HG03571 (cell line): Measurements from ENCODE around the gene RDM1.
A peak's percentile ranks its signal among the peaks of the same experiment; 100 is the strongest.
"Not testable (repeated sequence)": the region's sequence is repeated elsewhere in the genome, so short reads cannot be mapped to it uniquely, and the experiment has no call there.

Source experiments
- ATAC-seq: cut with Tn5 transposase; IDR thresholded peaks from one replicate; pipeline ENCODE4 v1.9.1; 2021; ENCODE audit not compliant: unreplicated experiment

RDM1 gene, protein sequence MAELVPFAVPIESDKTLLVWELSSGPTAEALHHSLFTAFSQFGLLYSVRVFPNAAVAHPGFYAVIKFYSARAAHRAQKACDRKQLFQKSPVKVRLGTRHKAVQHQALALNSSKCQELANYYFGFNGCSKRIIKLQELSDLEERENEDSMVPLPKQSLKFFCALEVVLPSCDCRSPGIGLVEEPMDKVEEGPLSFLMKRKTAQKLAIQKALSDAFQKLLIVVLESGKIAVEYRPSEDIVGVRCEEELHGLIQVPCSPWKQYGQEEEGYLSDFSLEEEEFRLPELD

DNA sequence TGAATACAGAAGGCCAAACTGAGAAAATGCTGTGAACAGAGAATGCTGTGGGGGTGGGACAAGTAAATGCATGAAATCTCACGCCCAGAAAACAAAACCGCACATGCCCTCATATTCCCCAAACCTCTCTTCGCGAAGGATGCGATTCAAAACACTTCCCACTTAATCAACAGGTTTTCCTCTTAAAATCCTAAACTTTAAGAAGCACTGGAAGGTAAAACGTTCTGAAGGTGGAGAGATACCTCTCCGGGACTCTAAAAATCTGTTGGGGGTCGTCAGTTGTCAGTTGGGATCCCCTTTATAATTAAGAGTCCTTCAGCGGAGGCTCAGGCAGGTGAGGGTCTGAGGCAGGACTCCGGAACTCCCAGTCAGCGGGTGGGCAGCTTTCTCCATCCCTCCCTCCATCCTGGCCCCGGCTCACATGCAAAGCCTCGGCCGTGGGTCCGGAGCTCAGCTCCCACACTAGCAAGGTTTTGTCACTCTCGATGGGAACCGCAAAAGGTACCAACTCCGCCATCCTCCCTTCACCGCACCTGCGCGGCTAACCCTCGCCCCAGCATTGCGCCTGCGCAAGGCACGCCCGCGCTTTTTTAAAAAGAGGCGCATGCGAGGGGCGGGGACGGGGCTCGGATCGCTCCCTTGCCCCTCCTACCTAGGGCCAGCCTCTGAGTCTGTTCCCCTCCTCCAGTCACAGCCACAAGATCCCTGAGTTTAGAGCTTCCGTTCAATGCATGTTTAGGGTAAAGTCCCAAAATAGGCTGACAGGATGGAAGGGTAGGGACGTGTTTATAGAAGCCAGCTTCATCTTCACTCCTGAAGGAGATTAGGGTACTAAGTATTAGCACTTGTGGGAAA is at the start of gene RDM1:
RDM1 (minus strand) TSS at position 563 of the 855 bp plus-strand sequence; CDS start at position 517, 46 bp downstream.
- peak; percentile 73 for ATAC-seq

DNA sequence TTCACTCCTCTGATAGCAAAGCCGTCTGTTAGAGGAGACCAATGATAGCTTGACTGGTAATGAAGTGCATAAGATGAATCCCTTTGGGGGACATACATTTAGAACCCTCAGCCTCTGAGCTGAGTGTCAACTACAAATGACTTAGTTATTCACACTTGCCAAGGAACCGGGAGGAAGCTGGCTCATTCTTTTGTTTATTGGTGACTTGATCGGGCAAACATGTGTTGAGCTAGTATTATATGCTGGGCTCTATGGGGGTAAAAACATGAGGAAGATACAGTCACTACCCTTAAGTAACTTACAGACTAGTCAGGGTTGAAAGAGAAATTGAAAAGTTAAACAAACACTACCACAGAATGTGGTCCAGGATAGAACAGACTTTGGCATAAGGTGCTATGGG is 47.8 kb upstream of the RDM1 start:
- ATAC-seq: no peak

DNA sequence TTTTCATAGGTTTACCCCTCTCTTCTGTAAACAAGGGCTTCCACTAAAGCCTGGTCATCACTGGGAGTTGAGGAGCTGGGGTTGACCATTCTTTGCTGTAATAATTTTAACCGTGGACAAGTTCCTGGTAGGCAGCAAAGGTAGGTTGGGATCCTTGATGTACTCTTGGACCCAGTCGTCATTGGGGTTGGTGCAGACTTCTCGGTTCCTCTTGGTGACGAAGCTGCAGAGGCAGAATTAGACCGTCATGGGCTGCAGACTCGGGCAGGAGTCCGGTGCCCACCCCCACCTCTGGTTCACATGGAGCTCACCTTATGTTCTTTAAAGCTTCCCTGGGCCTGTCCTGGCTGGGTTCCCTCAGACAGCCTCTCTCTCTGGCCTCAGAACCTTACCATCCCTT is 46.9 kb upstream of the RDM1 start:
- ATAC-seq: no peak

DNA sequence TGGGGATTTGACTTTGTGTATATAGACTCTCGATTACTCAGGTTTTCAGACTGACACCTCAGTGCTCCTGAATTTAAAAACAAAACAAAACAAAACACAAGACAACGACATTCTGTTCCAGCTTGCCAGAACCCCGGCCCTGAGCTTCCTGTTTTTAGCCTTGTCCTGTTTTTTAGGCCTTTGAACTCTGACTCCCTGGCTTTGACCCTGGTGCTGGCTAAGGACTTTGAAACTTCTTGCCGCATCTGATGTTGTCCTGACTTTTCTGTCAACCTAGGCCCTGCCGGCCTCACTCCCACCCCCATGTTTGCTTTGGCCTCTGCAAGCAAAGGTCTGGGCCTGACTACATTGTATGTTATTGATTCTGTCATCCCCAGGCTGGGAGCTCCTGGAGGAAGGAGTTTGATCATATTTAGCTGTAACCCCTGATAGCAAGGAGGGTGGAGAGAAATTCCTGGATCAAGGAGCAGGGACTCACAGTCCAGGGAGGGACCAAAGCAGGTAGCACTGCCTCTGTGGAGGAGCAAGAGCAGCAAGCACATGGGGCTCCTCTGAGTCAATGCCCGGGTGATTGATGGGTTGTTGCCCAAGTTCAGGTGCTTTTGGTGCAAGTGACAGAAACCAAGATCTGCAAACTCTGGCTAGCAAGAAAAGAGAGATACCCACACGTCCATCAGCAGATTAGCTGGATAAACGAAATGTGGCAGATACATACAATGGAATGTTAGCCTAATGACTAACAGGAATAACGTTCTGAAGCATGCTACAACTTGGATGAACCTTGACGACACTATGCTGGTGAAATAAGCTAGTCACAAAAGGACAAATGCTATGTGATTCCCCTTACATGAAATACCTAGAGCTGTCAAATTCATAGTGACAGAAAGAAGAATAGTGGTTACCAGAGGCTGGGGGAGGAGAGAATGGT is 43.0 kb upstream of the RDM1 start:
- ATAC-seq: no peak

DNA sequence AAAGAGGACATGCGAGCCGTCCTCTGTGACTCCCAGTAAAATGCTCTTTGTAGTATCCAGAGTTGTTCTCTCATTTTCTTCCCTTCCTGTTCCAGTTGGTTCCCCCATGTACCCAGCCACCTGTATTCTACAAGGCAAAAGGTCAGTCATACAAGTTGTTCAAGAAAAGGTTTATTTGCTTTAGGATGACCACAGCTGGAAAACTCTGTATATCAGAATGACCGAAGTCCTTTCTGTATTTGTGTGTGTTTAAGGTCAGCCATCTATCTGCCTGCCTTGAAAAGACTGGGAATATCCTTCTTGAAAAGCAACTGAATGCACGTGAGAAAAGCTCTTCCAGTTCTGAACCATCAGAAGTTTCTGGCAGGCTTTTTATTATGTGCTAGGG is 42.4 kb upstream of the RDM1 start:
- no peak for ATAC-seq

DNA sequence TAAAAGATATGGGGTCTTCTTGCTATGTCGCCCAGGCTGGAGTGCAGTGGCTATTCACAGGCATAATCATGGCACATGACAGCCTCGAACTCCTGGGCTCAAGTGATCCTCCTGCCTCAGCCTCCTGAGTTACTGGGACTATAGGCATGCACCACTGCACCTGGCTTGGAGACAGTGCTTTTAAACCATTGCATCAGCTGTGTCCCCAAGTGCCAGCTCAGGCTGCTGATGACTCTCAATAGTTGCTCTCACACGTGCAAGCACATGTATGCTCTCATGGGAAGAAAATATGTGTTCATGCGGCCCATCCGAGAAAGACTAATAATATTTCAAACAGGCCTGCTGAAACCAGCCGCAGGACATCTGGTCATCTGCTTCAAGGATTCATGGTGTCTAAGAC is 42.0 kb upstream of the RDM1 start:
- ATAC-seq: no peak

DNA sequence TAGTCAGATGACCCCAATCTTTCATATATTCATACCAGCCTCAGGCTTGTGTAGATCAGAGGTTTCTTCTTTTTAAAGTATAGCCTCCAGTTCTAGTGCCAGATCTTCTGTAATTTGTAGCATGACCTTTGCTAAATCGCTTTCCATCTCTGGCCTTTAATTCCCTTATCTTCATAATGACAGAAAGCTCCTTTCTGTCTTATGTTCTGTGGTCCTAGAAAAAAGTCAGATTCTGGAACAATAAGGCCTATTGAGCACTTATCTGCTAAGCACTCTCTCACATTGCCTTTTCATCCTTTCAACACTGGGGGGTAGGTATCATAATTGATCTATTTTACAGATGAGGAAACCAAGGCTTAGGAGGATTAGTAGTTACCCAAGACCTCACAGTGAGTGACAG is 41.5 kb upstream of the RDM1 start:
- no peak for ATAC-seq

DNA sequence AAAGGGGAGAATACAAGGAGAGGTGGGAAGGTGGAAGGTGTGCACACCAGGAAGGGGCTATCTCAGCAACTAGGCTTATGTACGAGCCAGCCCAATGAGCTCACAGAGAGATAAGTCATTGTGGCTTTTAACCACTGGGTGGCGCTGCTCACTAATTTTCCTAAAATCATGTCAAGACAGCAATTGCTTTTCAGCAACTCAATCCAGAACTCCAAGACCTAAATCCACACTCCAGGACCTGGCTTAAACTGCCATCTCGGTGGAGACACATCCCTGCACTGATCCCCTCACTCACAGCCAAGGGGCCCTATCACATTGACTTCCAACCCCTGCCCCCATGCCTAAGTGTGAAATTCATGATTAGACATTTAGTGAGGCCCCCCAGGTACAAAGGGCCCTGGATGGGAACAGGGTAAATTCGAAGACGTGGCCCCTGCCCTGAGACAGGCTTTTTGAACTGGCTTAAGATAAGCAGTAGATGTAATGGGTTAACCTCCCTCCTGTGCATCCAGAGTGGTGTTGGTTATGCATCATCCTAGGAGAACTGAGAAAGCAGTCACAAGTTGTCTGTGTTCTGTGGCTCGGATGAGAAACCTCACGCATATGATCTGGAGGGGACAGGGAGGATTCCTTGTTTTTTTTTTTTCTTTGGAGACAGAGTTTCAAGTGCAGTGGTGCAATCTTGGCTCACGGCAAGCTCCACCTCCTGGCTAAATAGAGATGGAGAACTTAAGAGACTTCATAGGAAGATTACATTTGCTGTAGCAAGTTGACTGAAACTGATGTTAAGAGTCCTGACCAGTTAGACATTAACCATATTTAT is 39.2 kb upstream of the RDM1 start:
- no peak for ATAC-seq

DNA sequence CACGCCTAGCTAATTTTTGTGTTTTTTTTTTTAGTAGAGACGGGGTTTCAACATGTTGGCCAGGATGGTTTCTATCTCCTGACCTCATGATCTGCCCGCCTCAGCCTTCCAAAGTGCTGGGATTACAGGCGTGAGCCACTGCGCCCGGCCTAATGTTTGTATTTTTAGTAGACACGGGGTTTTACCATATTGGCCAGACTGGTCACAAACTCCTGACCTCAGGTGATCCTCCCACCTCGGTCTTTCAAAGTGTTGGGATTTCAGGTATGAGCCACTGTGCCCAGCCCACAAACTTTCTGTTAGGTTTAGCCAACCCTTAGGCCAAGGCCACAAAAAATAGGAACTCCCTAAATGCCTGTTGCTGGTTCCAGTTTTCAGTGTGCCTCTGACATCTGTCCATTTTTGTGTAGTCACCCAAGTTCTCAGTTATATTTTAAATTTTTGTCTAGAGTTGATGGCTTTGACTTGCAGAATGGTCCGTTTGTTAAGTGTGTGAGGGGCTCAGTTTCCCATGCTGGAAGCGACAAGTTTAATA is 38.0 kb upstream of the RDM1 start:
- ATAC-seq: no peak

DNA sequence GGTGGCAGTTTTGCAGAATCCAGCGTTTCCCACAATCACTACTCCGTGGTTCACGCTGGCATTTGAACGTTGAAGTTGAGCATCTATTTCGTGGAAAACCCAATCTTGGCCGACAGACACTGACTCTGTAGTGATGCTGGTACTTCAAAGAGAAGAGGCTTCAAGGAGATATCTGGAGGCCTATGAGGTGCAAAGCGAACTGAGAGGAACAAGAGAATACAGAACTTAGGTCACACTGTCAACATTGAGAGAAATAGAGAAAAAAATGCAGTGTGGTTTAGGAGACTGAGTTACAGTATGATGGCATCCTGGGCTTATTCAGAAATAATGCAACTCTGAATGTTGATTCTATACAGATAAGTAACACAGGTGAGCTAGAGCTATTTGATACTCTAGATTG is 34.7 kb upstream of the RDM1 start:
- no peak for ATAC-seq

DNA sequence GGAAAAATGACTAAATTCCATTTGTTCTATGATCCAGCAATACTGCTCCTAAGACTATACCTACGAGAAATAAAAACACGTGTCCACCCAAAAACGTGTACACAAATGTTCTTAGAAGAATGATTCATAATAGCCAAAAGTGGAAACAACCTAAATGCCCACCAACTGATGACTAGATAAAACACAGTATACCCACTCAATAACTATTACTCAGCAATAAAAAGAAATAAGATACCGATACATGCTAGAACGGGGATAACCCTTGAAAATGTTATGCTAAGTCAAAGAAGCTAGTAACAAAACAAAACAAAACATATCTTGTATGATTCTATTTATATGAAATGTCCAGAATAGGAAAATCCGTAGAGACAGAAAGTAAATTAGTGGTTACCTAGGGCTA is 33.1 kb upstream of the RDM1 start:
- ATAC-seq: no peak

DNA sequence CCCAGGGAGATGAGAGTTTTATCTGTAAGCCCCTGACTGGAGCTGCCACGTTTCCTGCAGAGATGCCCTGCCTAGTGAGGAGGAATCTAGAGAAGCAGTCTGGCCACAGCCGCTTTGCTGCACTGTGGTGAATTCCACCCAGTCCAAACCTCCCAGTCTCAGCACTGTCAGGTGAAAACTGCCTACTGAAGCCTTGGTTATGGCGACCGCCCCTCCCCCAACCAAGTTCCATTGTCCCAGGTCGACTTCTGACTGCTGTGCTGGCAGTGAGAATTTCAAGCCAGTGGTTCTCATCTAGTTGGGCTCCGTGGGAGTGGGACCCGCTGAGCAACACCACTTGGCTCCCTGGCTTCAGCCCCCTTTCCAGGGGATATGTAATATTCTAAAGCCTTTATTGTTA is 23.1 kb upstream of the RDM1 start:
- no peak for ATAC-seq

DNA sequence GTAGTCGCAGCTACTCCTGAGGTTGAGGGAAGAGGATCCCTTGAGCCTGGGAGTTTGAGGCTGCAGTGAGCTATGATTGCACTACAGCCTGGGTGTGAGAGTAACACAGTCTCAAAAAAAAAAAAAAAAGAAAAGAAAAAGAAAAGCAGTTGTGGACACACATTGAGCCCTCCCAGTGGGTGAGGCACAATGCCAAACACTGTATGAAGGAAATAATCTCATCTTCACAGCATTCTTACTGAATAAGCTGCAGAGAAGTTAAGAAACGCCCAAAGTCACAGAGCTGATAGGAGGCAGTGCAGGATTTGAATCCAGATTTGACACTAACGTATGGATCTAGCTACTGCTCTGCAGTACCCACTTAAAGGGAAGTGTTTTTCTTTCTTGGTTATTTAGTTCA is 18.8 kb upstream of the RDM1 start:
- no peak for ATAC-seq

DNA sequence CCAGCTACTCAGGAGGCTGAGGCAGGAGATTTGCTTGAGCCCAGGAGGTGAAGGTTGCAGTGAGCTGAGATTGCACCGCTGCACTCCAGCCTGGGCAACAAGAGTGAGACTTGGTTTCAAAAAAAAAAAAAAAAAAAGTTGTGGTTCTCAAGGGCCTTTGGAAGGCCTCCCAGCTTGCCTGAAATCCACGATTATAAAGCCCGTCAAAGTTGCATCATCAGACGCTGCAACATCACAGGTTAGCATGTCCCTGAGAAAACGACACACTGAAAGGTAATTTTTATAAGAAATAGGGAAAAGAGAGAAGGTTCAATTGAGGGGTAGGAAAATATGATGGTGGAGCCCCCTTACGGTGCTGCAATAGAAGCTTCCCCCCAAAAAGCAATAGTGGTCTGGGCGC is 17.5 kb upstream of the RDM1 start:
- ATAC-seq: no peak

DNA sequence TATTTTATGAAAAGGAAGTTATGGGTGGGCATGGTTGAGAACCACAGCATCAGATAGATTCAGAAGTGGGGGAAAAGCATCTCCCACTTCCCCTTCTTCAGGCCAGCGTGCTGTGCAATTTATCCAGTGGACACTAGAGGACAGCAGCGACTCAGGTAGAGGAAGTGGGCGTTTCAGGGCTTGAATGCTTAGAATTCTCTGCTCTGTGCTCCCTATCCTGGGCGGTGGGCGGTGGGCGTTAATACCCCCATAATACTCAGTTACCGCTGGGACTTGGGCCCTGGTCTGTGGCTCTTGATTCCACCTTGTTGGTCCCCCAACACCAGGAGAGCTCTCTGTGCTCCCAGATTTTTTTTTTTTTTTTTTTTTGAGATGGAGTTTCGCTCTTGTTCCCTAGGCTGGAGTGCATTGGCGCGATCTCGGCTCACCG is 16.6 kb upstream of the RDM1 start:
- no peak for ATAC-seq

DNA sequence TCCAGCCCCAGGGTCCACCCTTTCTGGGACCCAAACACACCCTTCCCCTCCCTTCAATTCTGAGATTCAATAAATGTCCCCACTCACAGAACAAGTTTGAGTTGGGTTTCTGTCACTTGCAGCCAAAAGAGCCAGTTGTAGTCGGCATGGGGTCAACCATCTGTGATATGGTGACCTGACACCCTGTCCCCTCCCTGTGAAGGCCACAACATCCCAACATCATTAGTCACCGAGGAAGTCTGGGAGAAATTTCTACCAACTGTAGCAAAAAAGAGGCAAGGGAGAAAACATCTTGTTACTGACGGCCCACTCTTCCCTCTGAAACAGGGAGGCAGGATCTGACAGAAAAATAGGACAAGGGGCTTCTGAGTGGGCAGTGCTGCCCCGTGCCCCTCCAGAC is 13.6 kb upstream of the RDM1 start:
- no peak for ATAC-seq

DNA sequence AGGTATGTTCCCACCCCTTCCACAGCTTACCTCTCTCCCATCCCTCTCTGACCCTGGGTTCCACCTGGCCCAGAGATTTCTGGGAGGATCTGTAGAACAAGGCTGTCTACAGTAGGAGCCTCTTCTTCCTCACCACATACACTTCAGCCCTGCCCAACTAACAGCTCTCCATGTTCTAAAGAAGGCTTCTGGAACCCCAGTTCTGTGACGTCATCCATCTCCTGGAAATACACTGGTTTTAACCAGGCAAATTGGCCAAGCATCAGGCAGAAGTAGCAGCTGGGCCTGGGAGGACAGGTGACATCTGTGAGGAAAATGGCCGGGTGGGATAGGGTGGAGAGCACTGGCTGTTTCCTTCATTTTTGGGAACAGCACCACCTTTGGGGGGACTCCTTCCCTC is 13.0 kb upstream of the RDM1 start, which contains the start of gene LYZL6:
LYZL6 (minus strand) TSS at position 177 of the 400 bp plus-strand sequence. CDS start 4,357 bp downstream, outside the sequence.
- no peak for ATAC-seq

DNA sequence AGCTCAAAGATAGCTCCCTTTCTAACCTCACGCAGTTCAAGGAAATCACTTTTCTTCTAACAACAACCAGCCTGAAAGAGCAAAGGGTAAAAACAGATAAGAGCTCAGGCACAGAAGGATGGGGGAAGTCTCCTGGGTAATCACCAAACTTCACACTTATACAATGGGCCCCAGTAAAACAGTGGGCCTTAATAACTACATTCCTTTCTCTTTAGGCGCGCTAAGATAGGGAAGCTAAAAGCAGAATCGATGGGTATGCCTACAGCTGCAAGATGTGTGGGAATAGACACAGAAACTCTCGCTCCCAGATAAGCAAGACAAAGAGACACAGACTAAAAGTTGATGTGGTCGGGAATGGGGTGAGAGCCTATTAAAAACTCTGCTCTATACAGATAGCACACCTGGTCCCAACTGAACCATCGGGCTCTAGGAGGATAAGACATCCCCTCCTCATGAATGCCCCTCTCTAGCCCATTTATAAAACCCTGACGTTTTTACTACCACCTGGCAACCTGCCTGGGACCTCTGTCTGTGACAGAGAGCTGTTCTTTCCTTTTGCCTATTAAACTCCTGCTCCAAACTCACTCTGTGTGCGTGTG is 12.1 kb upstream of the RDM1 start:
- no peak for ATAC-seq

DNA sequence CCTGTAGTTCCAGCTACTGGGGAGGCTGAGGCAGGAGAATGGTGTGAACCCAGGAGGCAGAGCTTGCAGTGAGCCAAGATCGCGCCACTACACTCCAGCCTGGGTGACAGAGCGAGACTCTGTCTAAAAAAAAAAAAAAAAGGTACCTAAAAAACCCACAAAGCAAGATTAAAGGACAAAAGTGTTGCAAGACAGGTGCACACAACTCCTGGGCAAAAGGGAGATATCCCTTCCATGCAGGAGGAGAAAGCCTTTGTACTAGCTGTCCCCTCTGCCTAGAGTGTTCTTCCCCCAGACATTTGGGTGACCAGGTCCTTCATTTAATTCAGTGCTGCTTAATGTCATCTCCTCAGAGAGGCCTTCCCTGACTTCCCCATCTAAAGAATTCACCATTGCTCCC is 7.9 kb upstream of the RDM1 start:
- not testable (repeated sequence) for ATAC-seq

DNA sequence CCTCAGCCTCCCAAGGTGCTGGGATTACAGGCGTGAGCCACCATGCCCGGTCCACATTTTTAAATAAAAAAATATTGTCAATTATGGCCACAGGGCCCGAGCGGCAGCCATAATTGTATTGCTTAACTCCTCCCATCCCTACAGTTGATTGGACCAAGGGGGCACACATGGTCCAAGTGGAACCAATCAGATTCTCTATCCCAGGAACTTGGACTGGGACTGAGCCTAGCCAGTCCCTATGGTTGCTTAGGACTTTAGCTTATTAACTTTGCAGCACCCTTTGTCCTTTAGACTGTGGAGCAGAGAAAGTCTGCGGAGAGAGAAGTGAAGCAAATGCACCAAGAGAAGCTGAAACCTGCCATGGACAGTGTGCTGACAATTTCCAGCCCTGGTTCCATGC is 5.5 kb upstream of the RDM1 start:
- ATAC-seq: no peak
